Neuronal stem cell (in vitro differentiated cells): ENCODE data around the gene FER.

Experiments used
- DNase-seq: peaks from one replicate; pipeline ENCODE4 v3.0.0-alpha.2; 2013; ENCODE audit warnings: low spot score
- H2AFZ ChIP-seq: one replicate; pipeline ENCODE4 v1.6.1; 2013; ENCODE audit warnings: mild to moderate bottlenecking, low read length, inconsistent platforms
- H2AK5ac ChIP-seq: 2 replicates; pipeline ENCODE4 v1.6.1; 2013; ENCODE audit warnings: low read depth, mild to moderate bottlenecking, inconsistent platforms, low read length, moderate library complexity, mixed read lengths
- H2BK120ac ChIP-seq: 2 replicates; pipeline ENCODE4 v1.6.1; 2013; ENCODE audit warnings: low read depth, mild to moderate bottlenecking, inconsistent platforms, low read length, moderate library complexity, mixed read lengths
- H2BK12ac ChIP-seq: one replicate; pipeline ENCODE4 v1.6.1; 2013; ENCODE audit warnings: low read length, inconsistent platforms
- H2BK15ac ChIP-seq: 2 replicates; pipeline ENCODE4 v1.6.1; 2013; ENCODE audit warnings: mild to moderate bottlenecking, low read length, inconsistent platforms, mixed read lengths
- H2BK5ac ChIP-seq: one replicate; pipeline ENCODE4 v1.6.1; 2013; ENCODE audit warnings: inconsistent platforms, mild to moderate bottlenecking, low read length, moderate library complexity
- H3K14ac ChIP-seq: one replicate; pipeline ENCODE4 v1.6.1; 2013; ENCODE audit warnings: low read length, inconsistent platforms
- H3K18ac ChIP-seq: 2 replicates; pipeline ENCODE4 v1.6.1; 2013; ENCODE audit warnings: low read length, inconsistent platforms
- H3K23ac ChIP-seq: 2 replicates; pipeline ENCODE4 v1.6.1; 2013; ENCODE audit warnings: low read depth, mild to moderate bottlenecking, mixed read lengths, low read length, inconsistent platforms; ENCODE audit not compliant: poor library complexity
- H3K27ac ChIP-seq: replicated peaks from 3 replicates; pipeline ENCODE4 v1.5.1; 2013; ENCODE audit warnings: low read length, inconsistent platforms
- H3K27me3 ChIP-seq, 3 experiments: 2 replicates each; pipeline ENCODE4 v1.6.1; 2013; ENCODE audit warnings: low read length in 3 of 3, mild to moderate bottlenecking in 2 of 3, inconsistent platforms in 1 of 3, low read depth in 1 of 3, mixed read lengths in 1 of 3, moderate library complexity in 1 of 3; ENCODE audit not compliant: control insufficient read depth in 3 of 3, insufficient read depth in 3 of 3
- H3K36me3 ChIP-seq, 2 donors: replicated peaks in 1 of 2; 2 replicates each; pipeline ENCODE4 v1.6.1; 2013; ENCODE audit warnings: low read length in 2 of 2; ENCODE audit not compliant: control insufficient read depth in 2 of 2, insufficient read depth in 2 of 2
- H3K4ac ChIP-seq: 2 replicates; pipeline ENCODE4 v1.6.1; 2013; ENCODE audit warnings: inconsistent platforms, mild to moderate bottlenecking, low read length, moderate library complexity
- H3K4me1 ChIP-seq, 2 donors: 1 replicate in 1 of 2; 2 replicates in 1 of 2; pipeline ENCODE4 v1.6.1; 2013; ENCODE audit warnings: low read length in 2 of 2, low read depth in 1 of 2; ENCODE audit not compliant: control insufficient read depth in 2 of 2, insufficient read depth in 1 of 2
- H3K4me2 ChIP-seq: one replicate; pipeline ENCODE4 v1.6.1; 2013; ENCODE audit warnings: mild to moderate bottlenecking, low read length, inconsistent platforms; ENCODE audit not compliant: insufficient read depth, poor library complexity, severe bottlenecking
- H3K4me3 ChIP-seq, 2 donors: 2 replicates each; pipeline ENCODE4 v1.5.1; 2013; ENCODE audit warnings: low read length in 2 of 2, mild to moderate bottlenecking in 2 of 2, inconsistent platforms in 1 of 2, moderate library complexity in 1 of 2
- H3K79me1 ChIP-seq: one replicate; pipeline ENCODE4 v1.6.1; 2013; ENCODE audit warnings: low read depth, mild to moderate bottlenecking, inconsistent platforms, low read length, moderate library complexity
- H3K9ac ChIP-seq: one replicate; pipeline ENCODE4 v1.6.1; 2013; ENCODE audit warnings: mild to moderate bottlenecking, low read depth, low read length, inconsistent platforms; ENCODE audit not compliant: poor library complexity
- H3K9me3 ChIP-seq, 2 donors: replicated peaks in 1 of 2; 2 replicates each; pipeline versions ENCODE3 to v1.6.1; 2013; ENCODE audit warnings: low read length in 2 of 2, mild to moderate bottlenecking in 2 of 2, inconsistent platforms in 1 of 2, low read depth in 1 of 2, mixed read lengths in 1 of 2, moderate library complexity in 1 of 2; ENCODE audit not compliant: control insufficient read depth in 2 of 2, insufficient read depth in 1 of 2
- H4K8ac ChIP-seq: one replicate; pipeline ENCODE4 v1.6.1; 2013; ENCODE audit warnings: low read depth, mild to moderate bottlenecking, inconsistent platforms, low read length, moderate library complexity
- H4K91ac ChIP-seq: one replicate; pipeline ENCODE4 v1.6.1; 2013; ENCODE audit warnings: low read length, low read depth, mild to moderate bottlenecking, inconsistent platforms; ENCODE audit not compliant: poor library complexity
- WGBS, 2 donors: extraction: QIAGEN DNeasy Blood & Tissue Kit; methylation state at CpG; one replicate each; pipeline ENCODE4 v1.1.7; 2013; ENCODE audit warnings: missing lambda C conversion rate in 2 of 2, mixed read lengths in 1 of 2; ENCODE audit not compliant: insufficient read length in 2 of 2, insufficient replicate concordance in 1 of 2; ENCODE audit errors: extremely low coverage in 2 of 2; 5-methylcytosine and 5-hydroxymethylcytosine counted together

The FER gene

GRCh38 chr5:109136906-109137305 lies 389.2 kb downstream of the FER start:
- Histone ChIP-seq H3K14ac (no peak overlapping the region), H3K4me2 (no peak overlapping the region), H2BK120ac (no peak overlapping the region), H2BK15ac (no peak overlapping the region), H3K36me3 (no peaks in the 10 kb centered on the region), H3K9ac (no peak overlapping the region), H3K23ac (no peak overlapping the region), H3K9me3 (no peaks in the 10 kb centered on the region), H2AFZ (no peak overlapping the region), H4K8ac (no peak overlapping the region), H3K27ac (no peak overlapping the region), H3K4me3 (no peak overlapping the region), H3K4me1 (no peaks in the 10 kb centered on the region), H2AK5ac (no peak overlapping the region), H2BK5ac (no peak overlapping the region), H3K27me3 (no peaks in the 10 kb centered on the region), H2BK12ac (no peak overlapping the region), H3K79me1 (no peaks in the 10 kb centered on the region), H4K91ac (no peak overlapping the region), H3K18ac (no peak overlapping the region), H3K4ac (no peak overlapping the region)
- no CpG with 5 or more reads among the region's 2 CpGs for WGBS, 2 donors
- no peak for DNase-seq

DNA sequence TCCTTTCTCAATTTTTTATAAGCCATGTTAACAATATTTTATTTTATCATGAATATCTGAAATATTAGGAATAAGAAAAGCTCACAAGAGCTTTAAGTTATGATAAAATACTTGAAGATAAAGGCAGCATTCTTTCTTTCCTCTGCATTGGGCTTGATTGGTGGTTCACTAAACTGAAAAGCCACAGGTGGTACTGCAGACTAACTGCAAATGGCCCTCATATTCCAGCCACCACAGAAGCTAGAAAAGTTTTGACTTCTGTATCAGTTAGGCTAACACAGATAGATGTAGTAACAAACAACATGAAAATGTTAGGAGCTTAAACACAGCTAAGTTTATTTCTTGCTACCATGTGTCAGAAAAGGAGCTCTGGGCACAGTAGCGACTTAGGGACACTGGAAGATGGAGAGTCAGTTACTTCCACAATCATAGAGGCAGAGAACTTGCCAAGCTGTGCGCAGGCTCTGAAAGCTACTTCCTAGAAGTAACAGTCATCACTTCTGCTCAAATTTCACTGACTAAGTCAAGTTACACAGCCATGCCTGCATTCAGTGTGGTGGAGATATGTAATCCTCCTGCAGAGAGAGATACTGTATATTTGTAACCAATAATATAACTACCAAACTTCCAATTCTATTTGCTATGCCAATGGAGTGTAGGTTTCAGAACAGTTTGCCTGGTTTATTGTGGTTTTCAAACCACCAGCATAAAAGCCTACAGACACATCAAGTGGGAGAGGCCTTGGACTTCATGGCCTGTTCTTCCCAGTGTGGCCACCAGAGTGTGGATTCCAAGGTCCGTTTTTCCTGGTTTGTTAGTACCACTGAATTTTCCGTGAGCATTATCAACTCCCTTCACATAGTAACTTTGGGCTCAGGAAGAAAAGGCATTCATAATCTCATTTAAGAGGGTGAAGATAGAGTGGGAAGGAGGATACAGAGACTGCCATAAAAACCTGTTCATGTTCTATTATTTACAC lies 393.8 kb downstream of the FER start:
- Histone ChIP-seq H2BK5ac (no peak overlapping the region), H3K27me3 (no peaks in the 10 kb centered on the region), H2AK5ac (no peak overlapping the region), H2BK15ac (no peak overlapping the region), H3K23ac (no peak overlapping the region), H3K4me2 (no peak overlapping the region), H3K9me3 (no peaks in the 10 kb centered on the region), H3K14ac (no peak overlapping the region), H3K9ac (no peak overlapping the region), H2AFZ (no peak overlapping the region), H3K4me1 (no peaks in the 10 kb centered on the region), H3K4ac (no peak overlapping the region), H3K4me3 (no peak overlapping the region), H2BK12ac (no peak overlapping the region), H3K27ac (no peak overlapping the region), H4K8ac (no peak overlapping the region), H3K18ac (no peak overlapping the region), H3K79me1 (no peaks in the 10 kb centered on the region), H3K36me3 (no peaks in the 10 kb centered on the region), H4K91ac (no peak overlapping the region), H2BK120ac (no peak overlapping the region)
- no peak for DNase-seq
- WGBS, 2 donors, result no CpG with 5 or more reads among the region's 4 CpGs

GRCh38 chr5:109143031-109143430 lies 395.3 kb downstream of the FER start:
- Histone ChIP-seq H2BK5ac (no peak overlapping the region), H3K27ac (no peak overlapping the region), H3K79me1 (no peaks in the 10 kb centered on the region), H3K18ac (no peak overlapping the region), H2AFZ (no peak overlapping the region), H3K14ac (no peak overlapping the region), H3K4me2 (no peak overlapping the region), H2AK5ac (no peak overlapping the region), H2BK12ac (no peak overlapping the region), H3K23ac (no peak overlapping the region), H2BK120ac (no peak overlapping the region), H3K4ac (no peak overlapping the region), H2BK15ac (no peak overlapping the region), H3K9me3 (no peaks in the 10 kb centered on the region), H4K91ac (no peak overlapping the region), H3K4me3 (no peak overlapping the region), H3K4me1 (no peaks in the 10 kb centered on the region), H3K9ac (no peak overlapping the region), H3K27me3 (no peaks in the 10 kb centered on the region), H4K8ac (no peak overlapping the region), H3K36me3 (no peaks in the 10 kb centered on the region)
- no peak for DNase-seq

DNA sequence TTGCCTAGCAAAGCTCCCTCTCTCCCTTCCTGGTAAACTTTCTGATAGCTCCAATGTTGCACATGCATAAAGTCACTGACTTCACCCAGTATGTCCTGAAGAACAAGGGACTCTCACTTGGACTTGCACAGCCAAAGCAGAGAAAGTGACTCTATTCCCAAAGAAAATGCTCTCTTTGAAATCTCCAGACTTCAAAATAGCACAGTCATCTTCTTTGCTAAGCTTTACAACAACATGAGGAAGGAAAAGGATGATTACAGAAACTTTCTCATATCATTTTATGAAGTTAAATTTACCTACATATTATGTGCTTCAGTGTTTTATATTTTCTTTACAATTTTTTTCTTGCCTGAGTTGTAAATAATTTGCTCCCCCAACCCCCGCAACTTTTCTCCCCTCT lies 397.4 kb downstream of the FER start:
- WGBS, 2 donors, result no CpG with 5 or more reads among the region's 1 CpG
- Histone ChIP-seq H3K18ac (no peak overlapping the region), H2AFZ (no peak overlapping the region), H3K23ac (no peak overlapping the region), H3K4me2 (no peak overlapping the region), H3K79me1 (no peaks in the 10 kb centered on the region), H2BK15ac (no peak overlapping the region), H3K14ac (no peak overlapping the region), H4K91ac (no peak overlapping the region), H2BK120ac (no peak overlapping the region), H3K4me3 (no peak overlapping the region), H3K27ac (no peak overlapping the region), H3K9me3 (peaks cover 0 to 4% of the 10 kb centered on the region in 2 donors), H3K9ac (no peak overlapping the region), H2BK12ac (no peak overlapping the region), H4K8ac (no peak overlapping the region), H3K36me3 (no peaks in the 10 kb centered on the region), H2BK5ac (no peak overlapping the region), H3K27me3 (no peaks in the 10 kb centered on the region), H3K4me1 (no peaks in the 10 kb centered on the region), H2AK5ac (no peak overlapping the region), H3K4ac (no peak overlapping the region)
- DNase-seq, result no peak
